AG04450 (cell line): Measurements from ENCODE around the gene VGLL4. TPM values are rescaled to one million over a fixed set of nuclear protein-coding genes. Genes with fewer than 3 reads are reported as not detected.
"Not testable (repeated sequence)": the region's sequence is repeated elsewhere in the genome, so short reads cannot be mapped to it uniquely, and the experiment has no call there.

Experiments
- CTCF ChIA-PET: fragments of 300-600, 350-600 bp; formaldehyde crosslinking; extraction: SDS; loops from one replicate; lab custom pipeline; 2022; ENCODE audit warnings: antibody characterized with exemption, inconsistent platforms; lab: Charles Lee
- POLR2A ChIA-PET: fragments of 350-600 bp; formaldehyde crosslinking; extraction: SDS; loops from one replicate; lab custom pipeline; 2021; ENCODE audit warnings: antibody characterized with exemption, inconsistent platforms; lab: Yijun Ruan, JAX
- DNase-seq: peaks from one replicate; pipeline ENCODE4 v3.0.0-alpha.2; 2011; ENCODE audit warnings: low read depth, low spot score
- H3K27ac ChIP-seq: one replicate; pipeline ENCODE4 v1.5.1; 2012; ENCODE audit warnings: low read depth, low read length, control low read depth
- H3K27me3 ChIP-seq: one replicate; pipeline ENCODE4 v1.6.0; 2012; ENCODE audit warnings: low read length; ENCODE audit not compliant: control insufficient read depth, insufficient read depth
- H3K4me3 ChIP-seq: 2 replicates; pipeline ENCODE4 v1.5.1; 2011; ENCODE audit warnings: mild to moderate bottlenecking, low read depth, low read length, control low read depth
- H3K9me3 ChIP-seq: 2 replicates; pipeline ENCODE4 v1.5.1; 2012; ENCODE audit warnings: low read length; ENCODE audit not compliant: control insufficient read depth, insufficient read depth
- CTCF ChIP-seq: IDR thresholded peaks from 2 replicates; pipeline ENCODE4 v1.5.1; 2011; ENCODE audit warnings: low read depth, low read length, control low read depth, inconsistent platforms
- polyA plus RNA-seq: library from polyadenylated mRNA; depleted of rRNA; stranded (reverse); fragments of >200 nt; gene quantifications from 2 replicates; pipeline ENCODE4 v1.2.3, GENCODE V29; 2011

Gene VGLL4
- polyA plus RNA-seq, 1 experiment: 30.5 TPM

DNA sequence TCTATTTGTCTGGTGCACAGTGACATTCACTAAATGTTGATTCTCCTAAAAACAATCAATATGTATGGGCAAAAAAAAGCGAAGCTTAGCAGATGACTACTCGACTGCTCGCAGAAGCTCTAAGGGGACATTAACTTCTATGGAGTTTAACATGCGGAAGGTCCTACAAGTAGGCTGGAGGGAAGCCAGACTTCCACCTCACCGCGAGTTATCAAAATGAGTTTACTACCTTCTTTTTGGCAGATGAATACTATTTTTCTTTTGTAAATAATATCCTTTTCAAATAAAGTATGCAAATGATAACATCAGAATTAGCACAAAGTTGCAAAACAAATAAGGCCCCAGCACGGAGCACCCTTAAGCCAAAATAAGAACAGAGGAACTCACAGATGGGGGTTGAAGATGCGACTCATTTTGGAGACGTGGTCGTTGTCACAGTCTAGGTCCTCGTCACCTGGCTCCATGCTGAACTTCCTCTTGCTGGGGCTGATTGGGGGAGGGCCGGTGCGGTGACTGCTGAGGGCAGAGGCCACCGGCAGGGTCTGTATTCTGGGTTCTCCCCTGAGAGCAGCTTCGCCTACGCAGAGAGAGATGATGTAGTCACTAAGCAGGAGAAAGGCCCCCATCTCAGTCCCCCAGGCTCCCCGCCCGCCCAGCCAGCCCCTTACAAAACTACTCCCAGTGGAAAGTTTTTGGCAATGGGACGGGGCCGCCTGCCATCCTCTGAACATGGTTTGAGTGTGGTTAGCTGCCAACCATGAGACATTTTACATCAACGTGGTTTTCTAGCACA lies 42.1 kb downstream of the VGLL4 start:
- H3K27me3 ChIP-seq: no peaks in the 10 kb centered on the region
- 0 out of 2 replicates have a peak overlapping the region, but pooled peaks have one; percentile 2 for H3K4me3 ChIP-seq
- ChIA-PET CTCF (interaction anchor here (0.5 to 2.3 kb wide), 4 partner anchors 168 to 1285 kb away, joined by 3 to 9 read pairs (median 4); no protein-coding TSS in a partner anchor), POLR2A (interaction anchor here (0.6 to 2.1 kb wide), 7 partner anchors 28 to 393 kb away, joined by 3 to 28 read pairs (median 9); partner anchors contain the start of gene VGLL4)
- no peak for DNase-seq
- peak overlapping the region; percentile 99 for H3K27ac ChIP-seq
- H3K9me3 ChIP-seq: no peaks in the 10 kb centered on the region; the same call in 1 of the 2 replicates
- TF ChIP-seq CTCF: no peak

DNA sequence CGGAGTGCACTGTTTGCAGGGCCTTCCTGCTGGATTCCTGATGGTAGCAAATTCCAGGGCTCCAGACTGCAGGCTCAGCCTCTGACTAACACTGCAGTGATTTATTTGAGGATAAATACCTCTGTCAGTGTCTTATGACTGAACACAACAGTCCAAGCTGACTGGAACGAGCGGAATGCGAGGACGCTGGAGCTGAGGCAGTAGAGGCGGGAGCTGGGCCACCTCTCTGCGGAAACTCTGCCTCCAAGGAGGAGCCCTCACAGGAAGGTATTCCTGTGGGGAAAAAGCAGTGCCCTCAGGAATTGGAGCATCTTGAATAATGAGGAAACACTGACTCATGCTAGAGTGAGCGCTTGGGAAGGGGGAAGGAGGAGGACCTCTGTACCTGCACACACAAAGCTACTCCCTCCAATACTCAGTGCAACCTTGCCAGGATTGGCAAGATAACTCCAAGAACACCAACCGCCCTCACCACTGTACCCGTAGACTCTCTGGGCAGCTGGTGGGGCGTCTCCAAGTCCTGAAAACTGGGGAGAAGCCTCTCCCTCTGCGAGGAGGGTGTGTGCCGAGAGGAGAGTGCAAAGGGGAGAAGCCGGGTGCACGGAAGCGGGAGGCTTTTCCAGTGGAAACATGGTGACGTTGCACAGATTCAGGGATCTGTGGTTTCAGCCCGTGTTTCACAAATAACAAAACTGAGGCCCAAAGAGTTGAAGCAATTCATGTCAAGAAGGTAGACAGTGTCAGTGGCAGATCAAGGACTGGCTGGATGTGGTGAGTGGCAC lies 43.0 kb downstream of the VGLL4 start:
- no peaks in the 10 kb centered on the region; the same call in 1 of the 2 replicates for H3K9me3 ChIP-seq
- peak; percentile 98 for DNase-seq
- no peaks in the 10 kb centered on the region for H3K27me3 ChIP-seq
- no peak overlapping the region for H3K4me3 ChIP-seq
- POLR2A ChIA-PET: interaction anchor here (0.7 to 2.1 kb wide), 18 partner anchors 10 to 209 kb away, joined by 3 to 28 read pairs (median 6); partner anchors contain the start of gene VGLL4
- H3K27ac ChIP-seq: peak overlapping the region; percentile 99
- CTCF ChIA-PET: interaction anchor here (0.9 to 2.3 kb wide), 5 partner anchors 51 to 540 kb away, joined by 3 to 6 read pairs (median 4); no protein-coding TSS in a partner anchor
- TF ChIP-seq CTCF: no peak

DNA sequence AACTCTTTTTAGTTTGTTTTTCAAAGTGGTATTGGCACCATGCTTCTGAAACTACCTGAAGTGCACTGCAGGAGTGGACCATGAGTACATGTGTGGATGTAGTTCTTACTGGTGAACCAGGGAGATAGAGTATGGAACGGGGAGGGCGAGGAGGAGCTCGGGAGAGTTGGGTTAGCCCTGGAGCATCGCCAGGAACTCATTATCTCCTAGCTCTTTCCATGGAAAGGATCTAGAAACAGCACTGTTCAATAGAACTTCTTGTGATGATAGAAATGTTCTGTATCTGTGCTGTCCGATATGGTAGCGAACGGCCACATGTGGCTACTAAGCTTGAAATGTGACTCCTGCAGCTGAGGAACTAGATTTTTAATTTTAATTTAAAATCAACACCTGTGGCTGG lies 47.3 kb downstream of the VGLL4 start:
- POLR2A ChIA-PET: no interaction called here
- Histone ChIP-seq H3K9me3 (no peaks in the 10 kb centered on the region; the same call in 1 of the 2 replicates), H3K4me3 (no peak overlapping the region), H3K27ac (no peak overlapping the region), H3K27me3 (no peaks in the 10 kb centered on the region)
- CTCF ChIA-PET: no interaction called here
- TF ChIP-seq CTCF: no peak
- DNase-seq: no peak

GRCh38 chr3:11595024-11595423 lies 48.7 kb downstream of the VGLL4 start:
- H3K27me3 ChIP-seq, POLR2A ChIA-PET, CTCF ChIA-PET, H3K9me3 ChIP-seq, DNase-seq, H3K4me3 ChIP-seq, H3K27ac ChIP-seq: not testable (repeated sequence)

DNA sequence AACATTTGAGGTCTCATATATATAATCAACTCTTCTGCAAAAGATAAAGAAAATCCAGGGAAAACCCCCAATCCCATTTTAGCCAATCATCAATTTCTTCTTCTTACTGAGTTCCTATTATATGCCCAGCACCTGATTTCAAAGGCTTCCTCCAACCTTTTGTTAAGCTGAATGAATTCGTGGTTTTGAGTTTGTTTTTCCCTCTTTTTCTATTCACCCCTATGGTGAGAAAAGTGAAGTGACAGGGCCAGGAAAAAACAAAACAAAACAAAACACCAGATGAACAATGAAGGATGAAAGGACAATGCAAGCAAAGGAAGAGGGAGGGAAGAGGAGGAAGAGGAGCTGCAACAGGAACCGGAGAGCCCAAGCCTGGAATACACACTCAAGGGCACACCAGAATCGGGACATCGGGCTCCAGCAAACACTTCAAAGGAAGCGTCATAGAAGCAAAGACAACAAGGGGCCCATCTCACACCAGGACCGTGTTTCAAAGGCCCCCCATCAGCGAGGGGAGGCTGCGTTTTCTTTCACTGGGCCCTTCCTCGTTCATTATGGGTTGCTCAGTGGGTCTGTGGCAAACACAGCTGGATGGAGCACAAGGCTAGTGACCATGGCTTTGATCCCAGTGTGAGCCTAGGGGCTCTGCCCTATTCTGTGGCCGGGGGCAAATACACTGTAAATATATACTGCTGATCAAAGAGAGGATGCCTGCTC lies 50.2 kb downstream of the VGLL4 start:
- ChIA-PET POLR2A (interaction anchor here (1.0 kb wide), 1 partner anchor 48 kb away, joined by 4 read pairs; no protein-coding TSS in a partner anchor), CTCF (no interaction called here)
- Histone ChIP-seq H3K4me3 (no peak overlapping the region), H3K9me3 (no peaks in the 10 kb centered on the region), H3K27me3 (no peaks in the 10 kb centered on the region), H3K27ac (no peak overlapping the region)
- TF ChIP-seq CTCF: no peak
- DNase-seq: no peak
